Lung (tissue), 12 donors: ENCODE measurements around the gene C1orf35. TPM values are rescaled to one million over a fixed set of nuclear protein-coding genes. Genes with fewer than 3 reads are reported as not detected.

Experiments used
- ATAC-seq: fragments of 200-7000 bp; cut with Tn5 transposase; one replicate; pipeline ENCODE4 v1.9.1; 2020; ENCODE audit warnings: moderate number of reproducible peaks; ENCODE audit not compliant: insufficient read depth, low FRiP score
- DNase-seq, 3 donors: peaks; one replicate each; pipeline ENCODE4 v3.0.0-alpha.2; 2013 to 2017
- H3K27ac ChIP-seq, 2 donors: one replicate each; pipeline ENCODE4 v1.5.1; 2013; ENCODE audit warnings: mild to moderate bottlenecking in 2 of 2, moderate library complexity in 2 of 2, control low read depth in 1 of 2, inconsistent platforms in 1 of 2, low read depth in 1 of 2, low read length in 1 of 2
- H3K27me3 ChIP-seq, 3 donors: one replicate each; pipeline ENCODE4 v1.5.1; 2013; ENCODE audit warnings: low read length in 2 of 3; ENCODE audit not compliant: control insufficient read depth in 3 of 3, insufficient read depth in 3 of 3
- H3K36me3 ChIP-seq, 4 donors: one replicate each; pipeline ENCODE4 v1.5.1; 2013; ENCODE audit warnings: low read length in 4 of 4, mild to moderate bottlenecking in 1 of 4, moderate library complexity in 1 of 4; ENCODE audit not compliant: control insufficient read depth in 4 of 4, insufficient read depth in 4 of 4
- H3K4me1 ChIP-seq, 5 donors: one replicate each; pipeline ENCODE4 v1.5.1; 2013; ENCODE audit warnings: low read length in 5 of 5, mild to moderate bottlenecking in 2 of 5, moderate library complexity in 1 of 5; ENCODE audit not compliant: control insufficient read depth in 5 of 5, insufficient read depth in 5 of 5
- H3K4me3 ChIP-seq: one replicate; pipeline ENCODE4 v1.5.1; 2013; ENCODE audit warnings: mild to moderate bottlenecking, control low read depth, moderate library complexity
- H3K9ac ChIP-seq, 2 donors: one replicate each; pipeline ENCODE4 v1.5.1; 2013; ENCODE audit warnings: low read length in 2 of 2, control low read depth in 1 of 2; ENCODE audit not compliant: insufficient read depth in 1 of 2
- H3K9me3 ChIP-seq, 4 donors: one replicate each; pipeline ENCODE4 v1.5.1; 2013; ENCODE audit warnings: low read length in 3 of 4, mild to moderate bottlenecking in 1 of 4, moderate library complexity in 1 of 4; ENCODE audit not compliant: control insufficient read depth in 4 of 4, insufficient read depth in 3 of 4
- WGBS, 2 donors: extraction: QIAGEN DNeasy Blood & Tissue Kit; methylation state at CpG; one replicate each; pipeline ENCODE4 v1.1.7; 2013; 5-methylcytosine and 5-hydroxymethylcytosine counted together
- polyA plus RNA-seq, 2 donors: library from polyadenylated mRNA; stranded (reverse); fragments of 200-250 nt; gene quantifications; one replicate each; pipeline ENCODE4 v1.2.1, GENCODE V29; 2013
- total RNA-seq, 2 donors: library from RNA; depleted of rRNA in 1 of 2; stranded (reverse); fragments of >200 nt in 1 of 2; gene quantifications; one replicate each; pipeline ENCODE4 v1.2.1, GENCODE V29; 2014 to 2021
- TF ChIP-seq, protein P1 (sequence below): IDR thresholded peaks from 2 replicates; pipeline ENCODE4 v1.5.1; 2012; ENCODE audit warnings: mild to moderate bottlenecking; ENCODE audit errors: control extremely low read depth, extremely low read depth
- donor health status: control.
- donor health status: control.
- donor health status: Bipolar disorder and iron deficiency.
- donor health status: healthy.
- donor health status: DM: yes; HTN: yes; CAD: no.

The C1orf35 gene
- total and polyA plus RNA-seq, 4 donors = 9.1 to 19.9 (median 15.0) TPM

DNA sequence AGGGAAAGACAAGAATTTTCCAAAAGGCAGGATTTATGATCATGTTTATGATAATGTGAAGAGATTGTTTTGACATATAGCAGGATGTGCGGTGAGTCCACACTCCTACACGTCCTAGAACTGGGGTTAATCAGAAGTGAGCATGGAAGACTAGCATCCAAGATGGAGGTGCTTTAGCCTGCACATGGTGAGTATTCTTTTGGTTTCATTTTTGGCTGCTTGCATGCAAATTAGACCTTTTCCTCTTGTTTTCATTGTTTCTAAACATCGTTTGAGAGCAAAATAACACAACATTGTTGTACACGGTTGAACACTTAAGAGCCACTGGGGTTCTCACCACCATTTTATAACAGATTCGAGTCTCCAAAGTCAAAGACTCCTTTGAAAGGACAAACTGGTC, 22.1 kb upstream of the C1orf35 start:
- H3K4me1 ChIP-seq = no peaks in the 10 kb centered on the region
- no peak for ATAC-seq
- H3K36me3 ChIP-seq = no peaks in the 10 kb centered on the region
- no peak overlapping the region for H3K4me3 ChIP-seq
- no peaks in the 10 kb centered on the region for H3K9me3 ChIP-seq
- TF ChIP-seq, protein P1, sequence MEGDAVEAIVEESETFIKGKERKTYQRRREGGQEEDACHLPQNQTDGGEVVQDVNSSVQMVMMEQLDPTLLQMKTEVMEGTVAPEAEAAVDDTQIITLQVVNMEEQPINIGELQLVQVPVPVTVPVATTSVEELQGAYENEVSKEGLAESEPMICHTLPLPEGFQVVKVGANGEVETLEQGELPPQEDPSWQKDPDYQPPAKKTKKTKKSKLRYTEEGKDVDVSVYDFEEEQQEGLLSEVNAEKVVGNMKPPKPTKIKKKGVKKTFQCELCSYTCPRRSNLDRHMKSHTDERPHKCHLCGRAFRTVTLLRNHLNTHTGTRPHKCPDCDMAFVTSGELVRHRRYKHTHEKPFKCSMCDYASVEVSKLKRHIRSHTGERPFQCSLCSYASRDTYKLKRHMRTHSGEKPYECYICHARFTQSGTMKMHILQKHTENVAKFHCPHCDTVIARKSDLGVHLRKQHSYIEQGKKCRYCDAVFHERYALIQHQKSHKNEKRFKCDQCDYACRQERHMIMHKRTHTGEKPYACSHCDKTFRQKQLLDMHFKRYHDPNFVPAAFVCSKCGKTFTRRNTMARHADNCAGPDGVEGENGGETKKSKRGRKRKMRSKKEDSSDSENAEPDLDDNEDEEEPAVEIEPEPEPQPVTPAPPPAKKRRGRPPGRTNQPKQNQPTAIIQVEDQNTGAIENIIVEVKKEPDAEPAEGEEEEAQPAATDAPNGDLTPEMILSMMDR = no peak
- no peak for DNase-seq
- H3K9ac ChIP-seq = no peak overlapping the region
- 84 to 86% methylated on average over 5 of the region's 5 CpGs for WGBS, 2 donors
- H3K27ac ChIP-seq = no peak overlapping the region
- no peaks in the 10 kb centered on the region for H3K27me3 ChIP-seq

- TF ChIP-seq, protein P1 = no peak
- no peak for ATAC-seq
- H3K27me3 ChIP-seq = no peaks in the 10 kb centered on the region
- 78 to 80% methylated on average over 2 of the region's 2 CpGs for WGBS, 2 donors
- H3K9me3 ChIP-seq = no peaks in the 10 kb centered on the region
- H3K4me1 ChIP-seq = no peaks in the 10 kb centered on the region
- H3K27ac ChIP-seq = no peak overlapping the region
- no peaks in the 10 kb centered on the region for H3K36me3 ChIP-seq
- H3K9ac ChIP-seq = no peak overlapping the region
- no peak overlapping the region for H3K4me3 ChIP-seq
- DNase-seq = no peak
Observed at GRCh38 chr1:228123505-228123904, 20.4 kb upstream of the C1orf35 start.

GRCh38 chr1:228122921-228123441, 19.9 kb upstream of the C1orf35 start:
- WGBS, 2 donors = 78 to 83% methylated on average over 1 of the region's 1 CpG
- TF ChIP-seq, protein P1 = no peak
- no peak overlapping the region for H3K9ac ChIP-seq
- no peak overlapping the region for H3K4me3 ChIP-seq
- no peak for ATAC-seq
- H3K4me1 ChIP-seq = no peaks in the 10 kb centered on the region
- no peaks in the 10 kb centered on the region for H3K9me3 ChIP-seq
- no peak for DNase-seq
- no peaks in the 10 kb centered on the region for H3K27me3 ChIP-seq
- H3K27ac ChIP-seq = no peak overlapping the region
- no peaks in the 10 kb centered on the region for H3K36me3 ChIP-seq

- Histone ChIP-seq H3K9ac (no peak overlapping the region), H3K27ac (no peak overlapping the region), H3K36me3 (no peaks in the 10 kb centered on the region), H3K4me3 (no peak overlapping the region), H3K9me3 (no peaks in the 10 kb centered on the region), H3K27me3 (no peaks in the 10 kb centered on the region), H3K4me1 (no peaks in the 10 kb centered on the region)
- DNase-seq (no peak), ATAC-seq (no peak)
- TF ChIP-seq, protein P1 = no peak
- WGBS, 2 donors = 51 to 60% methylated on average over 5 of the region's 5 CpGs
Observed at GRCh38 chr1:228120857-228121489, 17.8 kb upstream of the C1orf35 start.
